ENCODE results near the gene ACTA1.

DNA sequence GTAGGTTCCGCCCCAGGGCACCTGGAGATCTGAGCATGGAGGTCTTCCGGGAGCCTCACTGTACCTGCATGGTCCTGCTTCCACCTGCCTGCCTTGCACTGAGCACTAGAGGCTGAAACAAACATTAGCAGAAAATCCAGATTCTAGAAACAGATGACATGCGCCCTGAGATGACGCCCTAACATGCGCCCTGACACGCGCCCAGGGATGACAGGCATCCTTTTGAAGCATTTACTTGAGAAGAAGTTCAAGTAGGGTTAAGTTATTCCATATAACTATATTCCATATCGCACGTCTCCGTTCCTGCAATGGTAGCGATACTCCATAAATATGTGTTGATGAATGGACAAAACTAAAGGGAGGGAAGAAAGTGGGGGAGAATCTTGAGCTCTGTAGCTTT, 13.7 kb downstream of the ACTA1 start:
- TF ChIP-seq SP1 (IDR thresholded peaks at IDR 0.05) (no peak), TAF1 (conservative IDR thresholded peaks at IDR 0.05) (no peak), EGR1 (IDR thresholded peaks at IDR 0.05; ENCODE audit: low read depth in 2 of 2) (no peak), YY1 (IDR thresholded peaks at IDR 0.05) (no peak), JUND (IDR thresholded peaks at IDR 0.05) (no peak)
- TF ChIP-seq, protein P1, sequence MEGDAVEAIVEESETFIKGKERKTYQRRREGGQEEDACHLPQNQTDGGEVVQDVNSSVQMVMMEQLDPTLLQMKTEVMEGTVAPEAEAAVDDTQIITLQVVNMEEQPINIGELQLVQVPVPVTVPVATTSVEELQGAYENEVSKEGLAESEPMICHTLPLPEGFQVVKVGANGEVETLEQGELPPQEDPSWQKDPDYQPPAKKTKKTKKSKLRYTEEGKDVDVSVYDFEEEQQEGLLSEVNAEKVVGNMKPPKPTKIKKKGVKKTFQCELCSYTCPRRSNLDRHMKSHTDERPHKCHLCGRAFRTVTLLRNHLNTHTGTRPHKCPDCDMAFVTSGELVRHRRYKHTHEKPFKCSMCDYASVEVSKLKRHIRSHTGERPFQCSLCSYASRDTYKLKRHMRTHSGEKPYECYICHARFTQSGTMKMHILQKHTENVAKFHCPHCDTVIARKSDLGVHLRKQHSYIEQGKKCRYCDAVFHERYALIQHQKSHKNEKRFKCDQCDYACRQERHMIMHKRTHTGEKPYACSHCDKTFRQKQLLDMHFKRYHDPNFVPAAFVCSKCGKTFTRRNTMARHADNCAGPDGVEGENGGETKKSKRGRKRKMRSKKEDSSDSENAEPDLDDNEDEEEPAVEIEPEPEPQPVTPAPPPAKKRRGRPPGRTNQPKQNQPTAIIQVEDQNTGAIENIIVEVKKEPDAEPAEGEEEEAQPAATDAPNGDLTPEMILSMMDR (IDR thresholded peaks at IDR 0.05; ENCODE audit: low read depth, low read length, missing input control), result no peak
- TF ChIP-seq, protein P2, sequence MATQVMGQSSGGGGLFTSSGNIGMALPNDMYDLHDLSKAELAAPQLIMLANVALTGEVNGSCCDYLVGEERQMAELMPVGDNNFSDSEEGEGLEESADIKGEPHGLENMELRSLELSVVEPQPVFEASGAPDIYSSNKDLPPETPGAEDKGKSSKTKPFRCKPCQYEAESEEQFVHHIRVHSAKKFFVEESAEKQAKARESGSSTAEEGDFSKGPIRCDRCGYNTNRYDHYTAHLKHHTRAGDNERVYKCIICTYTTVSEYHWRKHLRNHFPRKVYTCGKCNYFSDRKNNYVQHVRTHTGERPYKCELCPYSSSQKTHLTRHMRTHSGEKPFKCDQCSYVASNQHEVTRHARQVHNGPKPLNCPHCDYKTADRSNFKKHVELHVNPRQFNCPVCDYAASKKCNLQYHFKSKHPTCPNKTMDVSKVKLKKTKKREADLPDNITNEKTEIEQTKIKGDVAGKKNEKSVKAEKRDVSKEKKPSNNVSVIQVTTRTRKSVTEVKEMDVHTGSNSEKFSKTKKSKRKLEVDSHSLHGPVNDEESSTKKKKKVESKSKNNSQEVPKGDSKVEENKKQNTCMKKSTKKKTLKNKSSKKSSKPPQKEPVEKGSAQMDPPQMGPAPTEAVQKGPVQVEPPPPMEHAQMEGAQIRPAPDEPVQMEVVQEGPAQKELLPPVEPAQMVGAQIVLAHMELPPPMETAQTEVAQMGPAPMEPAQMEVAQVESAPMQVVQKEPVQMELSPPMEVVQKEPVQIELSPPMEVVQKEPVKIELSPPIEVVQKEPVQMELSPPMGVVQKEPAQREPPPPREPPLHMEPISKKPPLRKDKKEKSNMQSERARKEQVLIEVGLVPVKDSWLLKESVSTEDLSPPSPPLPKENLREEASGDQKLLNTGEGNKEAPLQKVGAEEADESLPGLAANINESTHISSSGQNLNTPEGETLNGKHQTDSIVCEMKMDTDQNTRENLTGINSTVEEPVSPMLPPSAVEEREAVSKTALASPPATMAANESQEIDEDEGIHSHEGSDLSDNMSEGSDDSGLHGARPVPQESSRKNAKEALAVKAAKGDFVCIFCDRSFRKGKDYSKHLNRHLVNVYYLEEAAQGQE (IDR thresholded peaks at IDR 0.05), result no peak
- TF ChIP-seq, protein P3, sequence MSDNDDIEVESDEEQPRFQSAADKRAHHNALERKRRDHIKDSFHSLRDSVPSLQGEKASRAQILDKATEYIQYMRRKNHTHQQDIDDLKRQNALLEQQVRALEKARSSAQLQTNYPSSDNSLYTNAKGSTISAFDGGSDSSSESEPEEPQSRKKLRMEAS (IDR thresholded peaks at IDR 0.05), result no peak
- TF ChIP-seq, protein P4, sequence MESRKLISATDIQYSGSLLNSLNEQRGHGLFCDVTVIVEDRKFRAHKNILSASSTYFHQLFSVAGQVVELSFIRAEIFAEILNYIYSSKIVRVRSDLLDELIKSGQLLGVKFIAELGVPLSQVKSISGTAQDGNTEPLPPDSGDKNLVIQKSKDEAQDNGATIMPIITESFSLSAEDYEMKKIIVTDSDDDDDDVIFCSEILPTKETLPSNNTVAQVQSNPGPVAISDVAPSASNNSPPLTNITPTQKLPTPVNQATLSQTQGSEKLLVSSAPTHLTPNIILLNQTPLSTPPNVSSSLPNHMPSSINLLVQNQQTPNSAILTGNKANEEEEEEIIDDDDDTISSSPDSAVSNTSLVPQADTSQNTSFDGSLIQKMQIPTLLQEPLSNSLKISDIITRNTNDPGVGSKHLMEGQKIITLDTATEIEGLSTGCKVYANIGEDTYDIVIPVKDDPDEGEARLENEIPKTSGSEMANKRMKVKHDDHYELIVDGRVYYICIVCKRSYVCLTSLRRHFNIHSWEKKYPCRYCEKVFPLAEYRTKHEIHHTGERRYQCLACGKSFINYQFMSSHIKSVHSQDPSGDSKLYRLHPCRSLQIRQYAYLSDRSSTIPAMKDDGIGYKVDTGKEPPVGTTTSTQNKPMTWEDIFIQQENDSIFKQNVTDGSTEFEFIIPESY (IDR thresholded peaks at IDR 0.05), result no peak
- TF ChIP-seq, protein P5, sequence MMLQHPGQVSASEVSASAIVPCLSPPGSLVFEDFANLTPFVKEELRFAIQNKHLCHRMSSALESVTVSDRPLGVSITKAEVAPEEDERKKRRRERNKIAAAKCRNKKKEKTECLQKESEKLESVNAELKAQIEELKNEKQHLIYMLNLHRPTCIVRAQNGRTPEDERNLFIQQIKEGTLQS (IDR thresholded peaks at IDR 0.05), result no peak
